Right lobe of liver (tissue), 6 donors: Measurements from ENCODE around the gene SYNGR3. TPM values are rescaled to one million over a fixed set of nuclear protein-coding genes. Genes with fewer than 3 reads are reported as not detected.
"Not testable (repeated sequence)": the region's sequence is repeated elsewhere in the genome, so short reads cannot be mapped to it uniquely, and the experiment has no call there.

Experiments
- ATAC-seq, 4 donors: fragments of 200-7000 bp; cut with Tn5 transposase; one replicate each; pipeline ENCODE4 v1.9.1; 2020; ENCODE audit warnings: mild to moderate bottlenecking in 4 of 4, moderate library complexity in 4 of 4
- DNase-seq, 3 donors: peaks; one replicate each; pipeline ENCODE4 v3.0.0-alpha.2; 2020
- H3K27ac ChIP-seq, 3 donors: fragments of 200-600 bp; one replicate each; pipeline ENCODE4 v1.8.0; 2022
- H3K27me3 ChIP-seq, 2 donors: fragments of 200-600 bp; one replicate each; pipeline ENCODE4 v1.8.0; 2022
- H3K36me3 ChIP-seq, 4 donors: fragments of 200-600 bp; sonication (generic) in 1 of 4; one replicate each; pipeline versions ENCODE4 v1.5.1 to v1.8.0; 2017 to 2022; ENCODE audit warnings: control low read depth in 1 of 4
- H3K4me1 ChIP-seq, 4 donors: fragments of 200-600 bp; sonication (generic) in 1 of 4; one replicate each; pipeline versions ENCODE4 v1.5.1 to v1.8.0; 2017 to 2022; ENCODE audit warnings: control low read depth in 1 of 4
- H3K4me3 ChIP-seq, 3 donors: fragments of 200-600 bp; one replicate each; pipeline ENCODE4 v1.8.0; 2022
- H3K9me3 ChIP-seq, 4 donors: fragments of 200-600 bp; sonication (generic) in 1 of 4; one replicate each; pipeline versions ENCODE4 v1.5.1 to v1.8.0; 2017 to 2022; ENCODE audit warnings: control low read depth in 1 of 4
- CTCF ChIP-seq, 4 donors: fragments of 200-600 bp in 3 of 4; fragments of 450-650 bp in 1 of 4; IDR thresholded peaks; one replicate each; pipeline versions ENCODE4 v1.5.1 to v1.8.0; 2016 to 2022; ENCODE audit warnings: antibody characterized with exemption in 4 of 4, mild to moderate bottlenecking in 2 of 4
- POLR2A ChIP-seq: fragments of 450-650 bp; IDR thresholded peaks from one replicate; pipeline ENCODE4 v1.6.1; 2017; ENCODE audit warnings: antibody characterized with exemption, mild to moderate bottlenecking
- WGBS: methylation state at CpG from one replicate; pipeline ENCODE4 v1.1.6; 2018; ENCODE audit warnings: low coverage, low lambda C conversion rate; ENCODE audit not compliant: insufficient coverage; ENCODE audit errors: missing lambda C conversion rate; 5-methylcytosine and 5-hydroxymethylcytosine counted together
- intact Hi-C, 2 donors: fragments of 100-400 bp; cut with DNase I; formaldehyde crosslinking; loops; one replicate each; pipeline versions ENCODE4 v1.11.2 to v1.14.1; 2022
- total RNA-seq, 6 experiments: library from RNA; depleted of rRNA in 2 of 6; stranded (reverse); fragments of >200 nt in 2 of 6; fragmentation: NEBNext Ultra II Directional in 3 of 6; extraction: Animal tissue kit (Norgen Biotek cat#: 25700) in 3 of 6; gene quantifications; one replicate each; pipeline versions ENCODE4 v1.1.0 to v1.2.4, GENCODE V29; 2016 to 2023
- donor health status: DM: no; HTN: yes; CAD: no.
- donor health status: DM: no; HTN: no; CAD: no.
- donor health status: DM: no; HTN: no; CAD: no.
- donor health status: DM: no; HTN: yes; CAD: no.
- donor health status: DM: no; HTN: yes; CAD: no.

The SYNGR3 gene
- total RNA-seq, 6 experiments from 2014 or later: 0.22 TPM; not detected in 5

- no peak for TF ChIP-seq CTCF (IDR thresholded peaks at IDR 0.05)
- no peak for TF ChIP-seq POLR2A
- H3K36me3 ChIP-seq: peaks cover 0 to 21% (median 3%) of the 10 kb centered on the region in 4 donors
- intact Hi-C loops: no loop called here
Measured at GRCh38 chr16:2033057-2033908, 43.5 kb downstream of the SYNGR3 start.

GRCh38 chr16:2033909-2034695, 44.3 kb downstream of the SYNGR3 start:
- 66% methylated on average over 3 of the region's 32 CpGs for WGBS
- peak overlapping the region; percentile 43 to 81 (median 47) for H3K4me3 ChIP-seq
- H3K27ac ChIP-seq: peak overlapping the region; percentile 84 to 96 (median 86)
- H3K4me1 ChIP-seq: peaks cover 0 to 55% (median 19%) of the 10 kb centered on the region in 4 donors
- H3K27me3 ChIP-seq, H3K9me3 ChIP-seq, intact Hi-C loops: not testable (repeated sequence)
- peak in 2 of 3 donors; percentile 68 to 79 for DNase-seq
- peak in 2 of 4 donors; percentile 0 to 1 for ATAC-seq
- H3K36me3 ChIP-seq: peaks cover 0 to 21% (median 3%) of the 10 kb centered on the region in 4 donors

More at GRCh38 chr16:2033057-2033908, 43.5 kb downstream of the SYNGR3 start:
- Histone ChIP-seq H3K27ac (peak overlapping the region; percentile 84 to 87 (median 86)), H3K4me1 (peaks cover 0 to 58% (median 22%) of the 10 kb centered on the region in 4 donors), H3K4me3 (peak overlapping the region; percentile 43 to 47 (median 47)), H3K27me3 (no peaks in the 10 kb centered on the region), H3K9me3 (no peaks in the 10 kb centered on the region)
- WGBS: 0% methylated on average over 4 of the region's 37 CpGs
- DNase-seq (peak; percentile 68 to 74 (median 70)), ATAC-seq (peak; percentile 18 to 26 (median 21))

GRCh38 chr16:2034696-2035430, 45.1 kb downstream of the SYNGR3 start:
- Histone ChIP-seq H3K27me3 (no peaks in the 10 kb centered on the region), H3K4me1 (peaks cover 0 to 49% (median 17%) of the 10 kb centered on the region in 4 donors), H3K9me3 (no peaks in the 10 kb centered on the region), H3K4me3 (peak overlapping the region; percentile 39 to 81 (median 74)), H3K27ac (peak overlapping the region; percentile 86 to 96 (median 87)), H3K36me3 (peaks cover 0 to 16% (median 3%) of the 10 kb centered on the region in 4 donors)
- TF ChIP-seq POLR2A: no peak
- TF ChIP-seq CTCF (IDR thresholded peaks at IDR 0.05): no peak
- DNase-seq (peak in 2 of 3 donors; percentile 73), ATAC-seq (no peak)
- intact Hi-C loops: loop anchor here in 1 of 2 donors (5.0 kb wide), 1 partner anchor 117 kb away; no protein-coding TSS in a partner anchor
- WGBS: 10% methylated on average over 8 of the region's 17 CpGs

GRCh38 chr16:2035431-2036199, 45.8 kb downstream of the SYNGR3 start:
- H3K27ac ChIP-seq: peak overlapping the region; percentile 86 to 96 (median 87)
- peak overlapping the region; percentile 39 to 81 (median 74) for H3K4me3 ChIP-seq
- H3K36me3 ChIP-seq: peaks cover 0 to 11% (median 3%) of the 10 kb centered on the region in 4 donors
- peaks cover 0 to 50% (median 17%) of the 10 kb centered on the region in 4 donors for H3K4me1 ChIP-seq
- no peaks in the 10 kb centered on the region for H3K9me3 ChIP-seq
- intact Hi-C loops: loop anchor here in 1 of 2 donors (5.0 kb wide), 1 partner anchor 117 kb away; no protein-coding TSS in a partner anchor
- ATAC-seq: peak; percentile 29 to 50 (median 44)
- no peaks in the 10 kb centered on the region for H3K27me3 ChIP-seq
- 11% methylated on average over 10 of the region's 34 CpGs for WGBS
- peak; percentile 85 to 92 (median 91) for DNase-seq
- TF ChIP-seq POLR2A (peak; percentile 76), CTCF (IDR thresholded peaks at IDR 0.05) (peak in 1 of 4 donors; percentile 12)
